ENCODE data around the gene PIGR. TPM values are rescaled to one million over a fixed set of nuclear protein-coding genes. Genes with fewer than 3 reads are reported as not detected.

PIGR gene
- total RNA-seq, 1 donor from 2014 or later = not detected

GRCh38 chr1:206974140-206974539, 27.9 kb upstream of the PIGR start:
- DNase-seq (ENCODE audit: low spot score) = no peak
- Mint-ChIP-seq H3K4me3 (ENCODE audit: unreplicated experiment) (no peak overlapping the region), H3K27me3 (ENCODE audit: low read depth) (peaks cover 58% of the 10 kb centered on the region), H3K4me1 (ENCODE audit: low read depth) (no peaks in the 10 kb centered on the region), H3K27ac (ENCODE audit: unreplicated experiment) (no peak overlapping the region), H3K9me3 (ENCODE audit: low read depth) (no peaks in the 10 kb centered on the region), H3K36me3 (ENCODE audit: low read depth) (no peaks in the 10 kb centered on the region)
- TF ChIP-seq CTCF (IDR thresholded peaks at IDR 0.05) = no peak

- H3K27ac Mint-ChIP-seq (ENCODE audit: unreplicated experiment) = no peak overlapping the region
- TF ChIP-seq CTCF (IDR thresholded peaks at IDR 0.05) = no peak
- peaks cover 59% of the 10 kb centered on the region for H3K27me3 Mint-ChIP-seq (ENCODE audit: low read depth)
- no peaks in the 10 kb centered on the region for H3K9me3 Mint-ChIP-seq (ENCODE audit: low read depth)
- no peaks in the 10 kb centered on the region for H3K4me1 Mint-ChIP-seq (ENCODE audit: low read depth)
- DNase-seq (ENCODE audit: low spot score) = no peak
- no peak overlapping the region for H3K4me3 Mint-ChIP-seq (ENCODE audit: unreplicated experiment)
- H3K36me3 Mint-ChIP-seq (ENCODE audit: low read depth) = no peaks in the 10 kb centered on the region
These were observed 26.5 kb upstream of the PIGR start for GRCh38 chr1:206972728-206973127.

- H3K4me3 Mint-ChIP-seq (ENCODE audit: unreplicated experiment) = no peak overlapping the region
- peaks cover 49% of the 10 kb centered on the region for H3K27me3 Mint-ChIP-seq (ENCODE audit: low read depth)
- H3K9me3 Mint-ChIP-seq (ENCODE audit: low read depth) = no peaks in the 10 kb centered on the region
- TF ChIP-seq CTCF (IDR thresholded peaks at IDR 0.05) = no peak
- H3K36me3 Mint-ChIP-seq (ENCODE audit: low read depth) = no peaks in the 10 kb centered on the region
- no peak for DNase-seq (ENCODE audit: low spot score)
- no peak overlapping the region for H3K27ac Mint-ChIP-seq (ENCODE audit: unreplicated experiment)
- no peaks in the 10 kb centered on the region for H3K4me1 Mint-ChIP-seq (ENCODE audit: low read depth)
These were observed 24.9 kb upstream of the PIGR start for GRCh38 chr1:206971029-206971655.

- no peaks in the 10 kb centered on the region for H3K4me1 Mint-ChIP-seq (ENCODE audit: low read depth)
- H3K36me3 Mint-ChIP-seq (ENCODE audit: low read depth) = no peaks in the 10 kb centered on the region
- H3K9me3 Mint-ChIP-seq (ENCODE audit: low read depth) = no peaks in the 10 kb centered on the region
- no peak for DNase-seq (ENCODE audit: low spot score)
- no peak within 1 kb of the TSS for H3K27ac Mint-ChIP-seq (ENCODE audit: unreplicated experiment)
- no peak for TF ChIP-seq CTCF (IDR thresholded peaks at IDR 0.05)
- no peak within 1 kb of the TSS for H3K4me3 Mint-ChIP-seq (ENCODE audit: unreplicated experiment)
- H3K27me3 Mint-ChIP-seq (ENCODE audit: low read depth) = peaks cover 51% of the 10 kb centered on the region
These were observed 24.2 kb upstream of the PIGR start, which contains the start of gene FCAMR for GRCh38 chr1:206970446-206970845. Gene FCAMR, minus strand, starts transcription at chr1:206970460. Its CDS starts 335 bp downstream, at chr1:206970125.

GRCh38 chr1:206969090-206969489, 22.8 kb upstream of the PIGR start:
- Mint-ChIP-seq H3K9me3 (ENCODE audit: low read depth) (no peaks in the 10 kb centered on the region), H3K27me3 (ENCODE audit: low read depth) (peaks cover 53% of the 10 kb centered on the region), H3K27ac (ENCODE audit: unreplicated experiment) (no peak overlapping the region), H3K36me3 (ENCODE audit: low read depth) (no peaks in the 10 kb centered on the region), H3K4me3 (ENCODE audit: unreplicated experiment) (no peak overlapping the region), H3K4me1 (ENCODE audit: low read depth) (no peaks in the 10 kb centered on the region)
- DNase-seq (ENCODE audit: low spot score) = no peak
- no peak for TF ChIP-seq CTCF (IDR thresholded peaks at IDR 0.05)
